Transverse colon (tissue), 4 donors: Measurements from ENCODE around the gene INPP5B. TPM values are rescaled to one million over a fixed set of nuclear protein-coding genes. Genes with fewer than 3 reads are reported as not detected.
A peak's percentile ranks its signal among the peaks of the same experiment; 100 is the strongest.

Experiments used
- DNase-seq: peaks from one replicate; pipeline ENCODE4 v3.0.0-alpha.2; 2019
- H3K27ac ChIP-seq, 4 donors: fragments of 200-600 bp; sonication (generic); 2 replicates each; pipeline ENCODE4 v1.5.1; 2016 to 2018; ENCODE audit warnings: inconsistent platforms in 4 of 4
- H3K27me3 ChIP-seq: fragments of 200-600 bp; sonication (generic); 2 replicates; pipeline ENCODE4 v1.5.1; 2017; ENCODE audit warnings: inconsistent platforms
- H3K36me3 ChIP-seq, 4 donors: fragments of 200-600 bp; sonication (generic); 2 replicates each; pipeline ENCODE4 v1.5.1; 2017 to 2019; ENCODE audit warnings: inconsistent platforms in 4 of 4
- H3K4me1 ChIP-seq, 4 donors: fragments of 200-600 bp; sonication (generic); 2 replicates each; pipeline ENCODE4 v1.5.1; 2017 to 2020; ENCODE audit warnings: inconsistent platforms in 4 of 4
- H3K4me3 ChIP-seq, 4 donors: fragments of 200-600 bp; sonication (generic); 1 replicate in 1 of 4; 2 replicates in 3 of 4; pipeline versions ENCODE4 v1.5.1 to v1.6.1; 2017 to 2019; ENCODE audit warnings: inconsistent platforms in 4 of 4
- H3K9me3 ChIP-seq, 2 donors: fragments of 200-600 bp; sonication (generic); 2 replicates each; pipeline ENCODE4 v1.5.1; 2017 to 2019; ENCODE audit warnings: inconsistent platforms in 2 of 2
- CTCF ChIP-seq, 5 experiments: fragments of 200-600 bp in 3 of 5; fragments of 450-650 bp in 2 of 5; sonication (generic) in 3 of 5; IDR thresholded peaks; 1 replicate in 2 of 5; 2 replicates in 3 of 5; pipeline ENCODE4 v1.5.1; 2016 to 2017; ENCODE audit warnings: antibody characterized with exemption in 5 of 5, inconsistent platforms in 3 of 5, mild to moderate bottlenecking in 2 of 5, moderate library complexity in 1 of 5
- EP300 ChIP-seq: sonication (generic); formaldehyde crosslinking; IDR thresholded peaks from one replicate; pipeline ENCODE4 v1.6.1; 2017; ENCODE audit warnings: antibody characterized with exemption, low read depth
- POLR2A ChIP-seq: fragments of 450-650 bp; IDR thresholded peaks from one replicate; pipeline ENCODE4 v1.6.1; 2016; ENCODE audit warnings: antibody characterized with exemption, mild to moderate bottlenecking, moderate library complexity
- POLR2AphosphoS5 ChIP-seq, 3 donors: sonication (generic); formaldehyde crosslinking; IDR thresholded peaks; one replicate each; pipeline ENCODE4 v1.6.1; 2016; ENCODE audit warnings: antibody characterized with exemption in 3 of 3
- WGBS, 2 donors: methylation state at CpG; one replicate each; pipeline ENCODE4 v1.1.5; 2018; ENCODE audit warnings: low coverage in 1 of 2; 5-methylcytosine and 5-hydroxymethylcytosine counted together
- in situ Hi-C, 4 donors: fragments of 200-750 bp; cut with MboI; loops; one replicate each; pipeline versions ENCODE4 v1.15.0 to v1.15.1; 2017; ENCODE audit warnings: low sequenced_read_pairs in 3 of 4, low pct_ligation_motif_present in 1 of 4, low pct_unique_long_range_greater_than_20kb in 1 of 4
- intact Hi-C: fragments of 100-400 bp; cut with DNase I; formaldehyde crosslinking; loops from one replicate; pipeline ENCODE4 v1.15.1; 2023; ENCODE audit warnings: low total_unique reads
- total RNA-seq, 4 donors: library from RNA; depleted of rRNA; stranded (reverse); fragments of >200 nt; gene quantifications; one replicate each; pipeline ENCODE4 v1.1.0, GENCODE V29; 2016

Gene INPP5B
- total RNA-seq, 4 donors from 2014 or later: 32.6 to 43.6 (median 39.1) TPM

GRCh38 chr1:37860346-37860666 lies 86.5 kb downstream of the INPP5B start:
- DNase-seq: no peak
- TF ChIP-seq POLR2A (no peak), CTCF (IDR thresholded peaks at IDR 0.05) (peak in 1 of 5 experiments; percentile 6)
- peak overlapping the region; percentile 92 to 98 (median 96) for H3K27ac ChIP-seq
- H3K9me3 ChIP-seq: no peaks in the 10 kb centered on the region
- in situ Hi-C loops: loop anchor here in 1 of 4 donors (5.0 kb wide), 1 partner anchor 53 kb away; the partner anchor contains the start of genes C1orf122 and YRDC
- WGBS, 2 donors: 23 to 91% methylated on average over 1 to 5 of the region's 5 CpGs
- intact Hi-C loops: no loop called here
- peak overlapping the region in 2 of 4 donors; percentile 83 to 99 for H3K4me3 ChIP-seq
- peaks cover 1 to 7% (median 4%) of the 10 kb centered on the region in 4 donors for H3K36me3 ChIP-seq
- peaks cover 11 to 41% (median 19%) of the 10 kb centered on the region in 4 donors for H3K4me1 ChIP-seq
- no peaks in the 10 kb centered on the region for H3K27me3 ChIP-seq

DNA sequence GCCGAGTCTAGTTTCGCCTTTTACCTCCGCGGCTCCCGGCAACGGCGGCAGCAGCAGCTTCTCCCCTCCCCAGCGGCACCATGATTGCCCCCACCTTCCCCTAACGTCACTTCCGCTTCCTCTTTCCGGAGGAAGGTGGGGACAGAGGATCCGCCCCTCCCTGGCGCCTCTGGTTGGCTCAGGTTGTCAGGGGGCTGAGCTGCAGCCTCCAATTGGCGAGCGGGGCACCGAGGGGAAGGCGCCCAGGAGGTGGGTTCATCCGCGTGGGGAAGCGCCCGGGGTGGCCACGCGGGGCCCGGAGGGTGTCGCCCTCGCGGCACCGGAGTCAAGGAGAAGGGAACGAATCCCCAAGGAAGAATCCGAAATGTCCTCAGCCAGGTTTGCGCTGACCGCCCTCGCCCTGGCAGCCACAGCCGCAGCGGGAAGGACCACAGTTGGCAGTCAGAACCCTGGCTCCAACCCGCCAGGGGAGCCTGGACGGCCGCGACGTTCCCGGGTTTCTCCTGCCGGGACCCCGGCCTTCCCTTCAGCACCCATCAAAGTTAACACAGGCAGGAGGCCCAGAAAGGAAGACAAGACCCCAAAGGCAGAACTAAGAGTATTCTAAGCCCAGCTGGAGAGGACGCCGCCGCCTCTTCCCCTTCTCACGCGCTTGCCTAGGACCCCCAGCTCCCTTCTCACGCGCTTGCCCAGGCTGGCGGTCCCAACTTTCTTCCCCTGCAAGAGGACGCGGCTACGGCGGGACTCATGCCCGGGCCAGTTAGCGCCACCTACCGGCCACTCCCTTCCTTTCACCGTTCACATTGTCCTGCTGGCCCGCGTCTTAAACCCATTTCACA lies 87.1 kb downstream of the INPP5B start, which contains the start of gene MTF1:
TSS of gene MTF1 (minus strand) at position 86 of the 839 bp plus-strand sequence. CDS start 1,934 bp downstream, outside the sequence.
- Histone ChIP-seq H3K27ac (peak within 1 kb of the TSS; percentile 92 to 98 (median 96)), H3K4me1 (peaks cover 11 to 46% (median 19%) of the 10 kb centered on the region in 4 donors), H3K9me3 (no peaks in the 10 kb centered on the region), H3K36me3 (peaks cover 0 to 4% (median 2%) of the 10 kb centered on the region in 4 donors), H3K27me3 (no peaks in the 10 kb centered on the region), H3K4me3 (peak within 1 kb of the TSS; percentile 75 to 99 (median 87))
- TF ChIP-seq POLR2AphosphoS5 (IDR thresholded peaks at IDR 0.05): peak; percentile 85 to 96 (median 92)
- no peak for TF ChIP-seq EP300
- TF ChIP-seq CTCF (IDR thresholded peaks at IDR 0.05): peak; percentile 92 to 96 (median 95)
- peak; percentile 81 for TF ChIP-seq POLR2A
- 0 to 1% methylated on average over 15 to 60 of the region's 61 CpGs for WGBS, 2 donors
- intact Hi-C loops (no loop called here), in situ Hi-C loops (loop anchor here in 1 of 4 donors (5.0 to 10.0 kb wide), 2 partner anchors 52 to 265 kb away; partner anchors contain the start of genes C1orf122, GNL2 and YRDC)
- DNase-seq: peak; percentile 98

DNA sequence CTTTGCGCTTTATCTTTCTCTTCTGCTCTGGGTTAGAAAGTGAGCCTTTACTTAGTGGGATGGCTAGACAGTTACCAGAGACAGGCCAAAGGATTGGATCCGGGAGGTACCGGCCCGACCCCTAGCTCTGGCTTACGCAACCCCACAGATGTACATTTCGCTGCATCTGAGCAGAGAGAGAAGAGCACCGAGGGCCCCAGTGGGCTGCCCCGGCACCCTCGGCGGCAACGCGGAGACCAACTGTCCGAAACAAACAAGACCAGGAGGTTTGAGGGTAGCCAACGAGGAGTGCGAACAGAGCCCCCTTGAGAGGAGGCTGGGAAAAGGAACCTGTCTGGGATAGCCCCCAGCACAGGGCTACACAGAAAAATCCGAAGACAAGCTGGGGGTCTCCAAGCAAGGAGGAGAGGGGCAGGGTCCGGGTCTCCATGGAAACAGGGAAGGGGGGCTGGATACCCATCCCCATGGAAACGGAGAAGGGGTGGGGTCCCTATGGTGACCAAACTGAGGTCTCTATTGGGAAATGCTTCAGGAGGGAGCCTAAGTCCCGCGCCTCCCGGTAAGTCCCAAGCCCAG lies 87.8 kb downstream of the INPP5B start:
- Histone ChIP-seq H3K4me3 (peak overlapping the region; percentile 74 to 99 (median 87)), H3K27ac (peak overlapping the region; percentile 92 to 98 (median 96)), H3K36me3 (peaks cover 0 to 2% (median under 1%) of the 10 kb centered on the region in 4 donors), H3K27me3 (no peaks in the 10 kb centered on the region), H3K9me3 (no peaks in the 10 kb centered on the region), H3K4me1 (peaks cover 11 to 49% (median 19%) of the 10 kb centered on the region in 4 donors)
- WGBS, 2 donors: 2 to 8% methylated on average over 4 to 21 of the region's 21 CpGs
- peak in 1 of 5 experiments; percentile 12 for TF ChIP-seq CTCF (IDR thresholded peaks at IDR 0.05)
- no peak for TF ChIP-seq POLR2A
- TF ChIP-seq POLR2AphosphoS5 (IDR thresholded peaks at IDR 0.05): no peak
- intact Hi-C loops: no loop called here
- peak; percentile 12 for DNase-seq
- in situ Hi-C loops: loop anchor here in 1 of 4 donors (10.0 kb wide), 1 partner anchor 264 kb away; the partner anchor contains the start of gene GNL2

- no peaks in the 10 kb centered on the region for H3K36me3 ChIP-seq
- TF ChIP-seq EP300: no peak
- no peak for TF ChIP-seq POLR2AphosphoS5 (IDR thresholded peaks at IDR 0.05)
- TF ChIP-seq CTCF (IDR thresholded peaks at IDR 0.05): no peak
- TF ChIP-seq POLR2A: no peak
- H3K4me3 ChIP-seq: no peak overlapping the region
- peaks cover 7 to 76% (median 19%) of the 10 kb centered on the region in 4 donors for H3K4me1 ChIP-seq
- in situ Hi-C loops (loop anchor here in 1 of 4 donors (10.0 kb wide), 1 partner anchor 260 kb away; the partner anchor contains the start of gene GNL2), intact Hi-C loops (no loop called here)
- WGBS, 2 donors: 88 to 90% methylated on average over 3 to 6 of the region's 6 CpGs
- no peak overlapping the region for H3K27ac ChIP-seq
- no peak for DNase-seq
- H3K9me3 ChIP-seq: no peaks in the 10 kb centered on the region
- H3K27me3 ChIP-seq: no peaks in the 10 kb centered on the region
Observed at GRCh38 chr1:37854406-37854805, 92.4 kb downstream of the INPP5B start.
